ENCODE results near the gene SEMA4D. TPM values are rescaled to one million over a fixed set of nuclear protein-coding genes. Genes with fewer than 3 reads are reported as not detected.

SEMA4D gene
- total RNA-seq, 1 donor from 2014 or later: 49.9 TPM

GRCh38 chr9:89382026-89382986 is 115.6 kb downstream of the SEMA4D start:
- H3K9me3 ChIP-seq: no peaks in the 10 kb centered on the region
- no peak for TF ChIP-seq CTCF (IDR thresholded peaks at IDR 0.05)
- no peak overlapping the region for H3K27ac ChIP-seq
- ATAC-seq: no peak
- H3K4me1 ChIP-seq: no peaks in the 10 kb centered on the region
- H3K27me3 ChIP-seq (ENCODE audit: low read depth): no peaks in the 10 kb centered on the region
- intact Hi-C loops (cut with DNase I): no loop called here
- peaks cover 74% of the 10 kb centered on the region for H3K36me3 ChIP-seq
- H3K4me3 ChIP-seq: no peak overlapping the region
- DNase-seq: no peak

- intact Hi-C loops (cut with DNase I): no loop called here
- Histone ChIP-seq H3K4me3 (no peak overlapping the region), H3K36me3 (peaks cover 72% of the 10 kb centered on the region), H3K9me3 (no peaks in the 10 kb centered on the region), H3K27me3 (ENCODE audit: low read depth) (no peaks in the 10 kb centered on the region), H3K4me1 (no peaks in the 10 kb centered on the region), H3K27ac (no peak overlapping the region)
- ATAC-seq (no peak), DNase-seq (no peak)
- TF ChIP-seq CTCF (IDR thresholded peaks at IDR 0.05): no peak
These were observed 116.7 kb downstream of the SEMA4D start for GRCh38 chr9:89381308-89381609.

- Histone ChIP-seq H3K4me3 (no peak overlapping the region), H3K27me3 (ENCODE audit: low read depth) (no peaks in the 10 kb centered on the region), H3K4me1 (no peaks in the 10 kb centered on the region), H3K9me3 (no peaks in the 10 kb centered on the region), H3K27ac (no peak overlapping the region), H3K36me3 (peaks cover 67% of the 10 kb centered on the region)
- intact Hi-C loops (cut with DNase I): no loop called here
- DNase-seq (no peak), ATAC-seq (peak; percentile 19 to 24)
- no peak for TF ChIP-seq CTCF (IDR thresholded peaks at IDR 0.05)
These were observed 117.2 kb downstream of the SEMA4D start for GRCh38 chr9:89380437-89381307.

- DNase-seq (no peak), ATAC-seq (no peak)
- no peak for TF ChIP-seq CTCF (IDR thresholded peaks at IDR 0.05)
- Histone ChIP-seq H3K27me3 (ENCODE audit: low read depth) (no peaks in the 10 kb centered on the region), H3K9me3 (no peaks in the 10 kb centered on the region), H3K4me1 (no peaks in the 10 kb centered on the region), H3K4me3 (no peak overlapping the region), H3K36me3 (peaks cover 56% of the 10 kb centered on the region), H3K27ac (no peak overlapping the region)
- intact Hi-C loops (cut with DNase I): no loop called here
These were observed 118.3 kb downstream of the SEMA4D start for GRCh38 chr9:89379508-89380115.

GRCh38 chr9:89379031-89379430 is 118.9 kb downstream of the SEMA4D start:
- H3K9me3 ChIP-seq: no peaks in the 10 kb centered on the region
- H3K27me3 ChIP-seq (ENCODE audit: low read depth): no peaks in the 10 kb centered on the region
- H3K4me1 ChIP-seq: no peaks in the 10 kb centered on the region
- intact Hi-C loops (cut with DNase I): no loop called here
- no peak for TF ChIP-seq CTCF (IDR thresholded peaks at IDR 0.05)
- H3K27ac ChIP-seq: no peak overlapping the region
- peaks cover 51% of the 10 kb centered on the region for H3K36me3 ChIP-seq
- H3K4me3 ChIP-seq: no peak overlapping the region
- ATAC-seq (no peak), DNase-seq (no peak)
